ENCODE measurements around the gene ROBO4. TPM values are rescaled to one million over a fixed set of nuclear protein-coding genes. Genes with fewer than 3 reads are reported as not detected.

ROBO4 gene
- total RNA-seq, 1 experiment from 2014 or later = 1.6 TPM

- Histone ChIP-seq H3K79me2 (ENCODE audit: low read length) (no peaks in the 10 kb centered on the region), H3K4me3 (ENCODE audit: low read length) (peak overlapping the region; percentile 65), H3K27me3 (ENCODE audit: low read length) (peaks cover 55% of the 10 kb centered on the region), H3K9me2 (replicated peaks; ENCODE audit: low read length) (no peaks in the 10 kb centered on the region), H3K36me3 (ENCODE audit: low read depth, low read length) (no peaks in the 10 kb centered on the region), H3F3A (ENCODE audit: low read length, unreplicated experiment) (no peaks in the 10 kb centered on the region), H3K9ac (ENCODE audit: low read length) (no peak overlapping the region), H3K4me2 (ENCODE audit: low read length) (peak overlapping the region; percentile 87), H4K20me1 (ENCODE audit: low read length) (no peaks in the 10 kb centered on the region), H3K9me3 (ENCODE audit: low read length) (no peaks in the 10 kb centered on the region), H3K27ac (ENCODE audit: low read length) (no peak overlapping the region), H3K4me1 (ENCODE audit: insufficient read depth, low read length) (peaks cover 42% of the 10 kb centered on the region), H2AFZ (ENCODE audit: low read length) (peak overlapping the region; percentile 83)
- TF ChIP-seq, protein P1, sequence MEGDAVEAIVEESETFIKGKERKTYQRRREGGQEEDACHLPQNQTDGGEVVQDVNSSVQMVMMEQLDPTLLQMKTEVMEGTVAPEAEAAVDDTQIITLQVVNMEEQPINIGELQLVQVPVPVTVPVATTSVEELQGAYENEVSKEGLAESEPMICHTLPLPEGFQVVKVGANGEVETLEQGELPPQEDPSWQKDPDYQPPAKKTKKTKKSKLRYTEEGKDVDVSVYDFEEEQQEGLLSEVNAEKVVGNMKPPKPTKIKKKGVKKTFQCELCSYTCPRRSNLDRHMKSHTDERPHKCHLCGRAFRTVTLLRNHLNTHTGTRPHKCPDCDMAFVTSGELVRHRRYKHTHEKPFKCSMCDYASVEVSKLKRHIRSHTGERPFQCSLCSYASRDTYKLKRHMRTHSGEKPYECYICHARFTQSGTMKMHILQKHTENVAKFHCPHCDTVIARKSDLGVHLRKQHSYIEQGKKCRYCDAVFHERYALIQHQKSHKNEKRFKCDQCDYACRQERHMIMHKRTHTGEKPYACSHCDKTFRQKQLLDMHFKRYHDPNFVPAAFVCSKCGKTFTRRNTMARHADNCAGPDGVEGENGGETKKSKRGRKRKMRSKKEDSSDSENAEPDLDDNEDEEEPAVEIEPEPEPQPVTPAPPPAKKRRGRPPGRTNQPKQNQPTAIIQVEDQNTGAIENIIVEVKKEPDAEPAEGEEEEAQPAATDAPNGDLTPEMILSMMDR (conservative IDR thresholded peaks at IDR 0.05; ENCODE audit: low read depth, low read length) = no peak
- peak; percentile 50; the same call in 1 of the 2 replicates for TF ChIP-seq EZH2phosphoT487 (IDR thresholded peaks at IDR 0.05; ENCODE audit: borderline replicate concordance, low read length)
- peak; percentile 89 for TF ChIP-seq EZH2 (IDR thresholded peaks at IDR 0.05; ENCODE audit: low read length, unreplicated experiment)
- no TSS peak for BruUV-seq (replicated peaks)
- ChIA-PET POLR2A (ENCODE audit: unreplicated experiment) (no interaction called here), CTCF (no interaction called here)
- DNase-seq (no peak), ATAC-seq (no peak; the same call in 1 of the 2 replicates)
- intact Hi-C loops (cut with micrococcal nuclease) = no loop called here
Measured at GRCh38 chr11:124839128-124839971, 58.3 kb downstream of the ROBO4 start.

DNA sequence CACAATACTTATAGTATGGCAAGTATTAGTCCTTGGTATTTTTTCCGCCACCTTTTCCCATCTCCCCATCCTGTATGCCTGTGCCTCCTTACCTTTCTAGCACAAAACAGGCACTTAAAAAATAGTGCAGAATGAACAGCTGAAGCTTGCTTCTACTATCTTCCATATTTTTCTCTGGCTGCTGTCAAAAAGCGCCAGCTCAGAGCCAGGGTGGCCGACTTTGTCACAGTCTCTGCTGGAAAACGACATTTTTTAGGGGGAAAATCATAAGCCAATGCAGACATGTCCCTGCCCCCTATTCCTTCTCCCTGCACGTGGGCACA is 58.9 kb downstream of the ROBO4 start:
- Histone ChIP-seq H3K4me1 (ENCODE audit: insufficient read depth, low read length) (peaks cover 48% of the 10 kb centered on the region), H3F3A (ENCODE audit: low read length, unreplicated experiment) (no peaks in the 10 kb centered on the region), H3K9me3 (ENCODE audit: low read length) (no peaks in the 10 kb centered on the region), H3K9me2 (replicated peaks; ENCODE audit: low read length) (no peaks in the 10 kb centered on the region), H2AFZ (ENCODE audit: low read length) (peak overlapping the region; percentile 83), H3K79me2 (ENCODE audit: low read length) (no peaks in the 10 kb centered on the region), H3K4me2 (ENCODE audit: low read length) (peak overlapping the region; percentile 87), H3K36me3 (ENCODE audit: low read depth, low read length) (no peaks in the 10 kb centered on the region), H4K20me1 (ENCODE audit: low read length) (no peaks in the 10 kb centered on the region), H3K9ac (ENCODE audit: low read length) (no peak overlapping the region), H3K27me3 (ENCODE audit: low read length) (peaks cover 49% of the 10 kb centered on the region), H3K27ac (ENCODE audit: low read length) (no peak overlapping the region), H3K4me3 (ENCODE audit: low read length) (peak overlapping the region; percentile 65)
- BruUV-seq (replicated peaks) = no TSS peak
- no peak for DNase-seq
- POLR2A ChIA-PET (ENCODE audit: unreplicated experiment) = no interaction called here
- TF ChIP-seq, protein P1 (conservative IDR thresholded peaks at IDR 0.05; ENCODE audit: low read depth, low read length) = no peak
- no peak for TF ChIP-seq EZH2 (IDR thresholded peaks at IDR 0.05; ENCODE audit: low read length, unreplicated experiment)
- no peak for TF ChIP-seq EZH2phosphoT487 (IDR thresholded peaks at IDR 0.05; ENCODE audit: borderline replicate concordance, low read length)
- intact Hi-C loops (cut with micrococcal nuclease) = no loop called here
- CTCF ChIA-PET = no interaction called here
- no peak for ATAC-seq

DNA sequence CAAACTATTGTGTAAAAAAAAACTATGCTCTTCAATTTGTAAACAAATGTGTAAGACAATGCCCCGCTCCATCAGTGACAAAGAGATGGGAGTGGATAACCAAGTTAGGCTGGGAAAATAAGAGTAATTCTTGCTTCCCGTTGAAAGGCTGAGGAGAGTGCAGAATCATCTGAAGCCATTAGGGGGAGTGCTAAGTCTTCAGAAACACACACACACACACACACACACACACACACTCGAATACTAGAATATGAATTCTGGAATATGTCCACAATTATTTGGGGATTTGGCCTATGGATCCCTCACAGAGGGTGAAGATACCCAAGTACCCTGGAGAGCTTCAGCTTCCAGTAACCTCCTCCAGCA is 60.2 kb downstream of the ROBO4 start:
- Histone ChIP-seq H3K36me3 (ENCODE audit: low read depth, low read length) (no peaks in the 10 kb centered on the region), H3K79me2 (ENCODE audit: low read length) (no peaks in the 10 kb centered on the region), H3K4me1 (ENCODE audit: insufficient read depth, low read length) (peaks cover 58% of the 10 kb centered on the region), H3K9me3 (ENCODE audit: low read length) (no peaks in the 10 kb centered on the region), H3K27ac (ENCODE audit: low read length) (no peak overlapping the region), H3K27me3 (ENCODE audit: low read length) (peaks cover 36% of the 10 kb centered on the region), H3K4me3 (ENCODE audit: low read length) (peak overlapping the region; percentile 20), H2AFZ (ENCODE audit: low read length) (peak overlapping the region; percentile 13; the same call in 1 of the 2 replicates), H3K9ac (ENCODE audit: low read length) (no peak overlapping the region), H3K4me2 (ENCODE audit: low read length) (peak overlapping the region; percentile 65), H3K9me2 (replicated peaks; ENCODE audit: low read length) (no peaks in the 10 kb centered on the region), H4K20me1 (ENCODE audit: low read length) (no peaks in the 10 kb centered on the region), H3F3A (ENCODE audit: low read length, unreplicated experiment) (no peaks in the 10 kb centered on the region)
- DNase-seq (peak; percentile 93), ATAC-seq (peak; percentile 21)
- no peak for TF ChIP-seq EZH2phosphoT487 (IDR thresholded peaks at IDR 0.05; ENCODE audit: borderline replicate concordance, low read length)
- TF ChIP-seq, protein P1 (conservative IDR thresholded peaks at IDR 0.05; ENCODE audit: low read depth, low read length) = peak; percentile 69
- no peak for TF ChIP-seq EZH2 (IDR thresholded peaks at IDR 0.05; ENCODE audit: low read length, unreplicated experiment)
- intact Hi-C loops (cut with micrococcal nuclease) = loop anchor here (1.0 kb wide), 9 partner anchors 30 to 193 kb away; partner anchors contain the start of genes CCDC15, SIAE and SPA17
- ChIA-PET POLR2A (ENCODE audit: unreplicated experiment) (interaction anchor here (1.0 kb wide), 1 partner anchor 38 kb away, joined by 3 read pairs; the partner anchor contains the start of gene MSANTD2), CTCF (interaction anchor here (1.4 to 1.5 kb wide), 3 partner anchors 74 to 91 kb away, joined by 3 to 50 read pairs (median 10); partner anchors contain the start of gene ESAM)
- no TSS peak for BruUV-seq (replicated peaks)
